Measurements from ENCODE around the gene NAV2.

GRCh38 chr11:20010156-20010850 is 297.7 kb downstream of the NAV2 start:
- TF ChIP-seq CTCF (IDR thresholded peaks at IDR 0.05 in 8 of 11, conservative IDR thresholded peaks at IDR 0.05 in 3 of 11) (no peak), POLR2AphosphoS5 (IDR thresholded peaks at IDR 0.05) (no peak), POLR2A (IDR thresholded peaks at IDR 0.05) (no peak)
